Measurements from ENCODE around the gene PRKAA1.

DNA sequence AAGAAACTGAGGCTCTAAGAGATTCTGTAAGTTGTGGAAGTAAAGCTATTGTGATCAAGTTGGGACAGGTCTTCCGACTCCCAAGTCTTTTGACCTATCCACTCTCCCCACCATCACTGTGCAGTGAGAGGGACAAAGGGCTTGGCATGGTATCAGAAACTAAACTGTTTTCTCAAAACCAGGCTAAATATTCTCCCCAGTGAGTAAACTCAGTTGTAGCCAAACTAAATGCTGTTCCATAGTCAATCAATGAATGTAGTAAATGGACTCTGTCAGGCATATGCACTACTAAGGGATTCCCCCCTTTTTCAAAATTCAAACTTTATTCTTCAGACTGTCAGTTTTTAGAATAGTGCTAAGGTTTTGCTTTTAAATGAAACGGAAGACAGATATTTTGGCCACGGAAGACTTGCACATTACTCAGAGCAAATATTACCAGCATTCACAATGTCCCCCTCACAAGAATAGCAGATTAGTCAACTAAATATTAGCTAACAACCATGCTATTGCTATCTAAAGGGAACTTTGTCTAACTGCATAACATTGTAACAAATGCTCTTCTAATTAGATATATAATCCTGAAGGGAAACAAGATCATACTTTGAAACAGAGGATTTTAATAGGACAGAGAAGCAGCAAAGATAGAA is 7.1 kb downstream of the PRKAA1 start:
- TF ChIP-seq, protein P1, sequence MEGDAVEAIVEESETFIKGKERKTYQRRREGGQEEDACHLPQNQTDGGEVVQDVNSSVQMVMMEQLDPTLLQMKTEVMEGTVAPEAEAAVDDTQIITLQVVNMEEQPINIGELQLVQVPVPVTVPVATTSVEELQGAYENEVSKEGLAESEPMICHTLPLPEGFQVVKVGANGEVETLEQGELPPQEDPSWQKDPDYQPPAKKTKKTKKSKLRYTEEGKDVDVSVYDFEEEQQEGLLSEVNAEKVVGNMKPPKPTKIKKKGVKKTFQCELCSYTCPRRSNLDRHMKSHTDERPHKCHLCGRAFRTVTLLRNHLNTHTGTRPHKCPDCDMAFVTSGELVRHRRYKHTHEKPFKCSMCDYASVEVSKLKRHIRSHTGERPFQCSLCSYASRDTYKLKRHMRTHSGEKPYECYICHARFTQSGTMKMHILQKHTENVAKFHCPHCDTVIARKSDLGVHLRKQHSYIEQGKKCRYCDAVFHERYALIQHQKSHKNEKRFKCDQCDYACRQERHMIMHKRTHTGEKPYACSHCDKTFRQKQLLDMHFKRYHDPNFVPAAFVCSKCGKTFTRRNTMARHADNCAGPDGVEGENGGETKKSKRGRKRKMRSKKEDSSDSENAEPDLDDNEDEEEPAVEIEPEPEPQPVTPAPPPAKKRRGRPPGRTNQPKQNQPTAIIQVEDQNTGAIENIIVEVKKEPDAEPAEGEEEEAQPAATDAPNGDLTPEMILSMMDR (IDR thresholded peaks at IDR 0.05; ENCODE audit: borderline replicate concordance, extremely low read depth, low read length, poor library complexity, severe bottlenecking): no peak
- no peak for TF ChIP-seq EZH2 (IDR thresholded peaks at IDR 0.05; ENCODE audit: borderline replicate concordance, low read depth, low read length, severe bottlenecking)
